Calu3 (cell line): ENCODE data around the gene CDC42SE2. TPM values are rescaled to one million over a fixed set of nuclear protein-coding genes. Genes with fewer than 3 reads are reported as not detected.

Experiments used
- BruUV-seq: library from RNA; stranded (reverse); fragments of 400-500 nt; replicated peaks from 2 replicates; lab custom pipeline; 2021; lab: Mats Ljungman, UMichigan
- CTCF ChIA-PET: fragments of 300-600 bp; sonication (Branson Sonifier 250); formaldehyde crosslinking; loops from one replicate; lab custom pipeline; 2022; ENCODE audit warnings: antibody characterized with exemption; lab: Charles Lee
- DNase-seq: peaks from one replicate; pipeline ENCODE4 v3.0.0; 2022
- H3K27ac Mint-ChIP-seq: one replicate; pipeline ENCODE4 v1.8.0; 2022; ENCODE audit warnings: mixed read lengths; ENCODE audit not compliant: unreplicated experiment
- H3K27me3 Mint-ChIP-seq: one replicate; pipeline ENCODE4 v1.8.0; 2022; ENCODE audit warnings: mixed read lengths; ENCODE audit not compliant: unreplicated experiment
- H3K36me3 Mint-ChIP-seq: one replicate; pipeline ENCODE4 v1.8.0; 2022; ENCODE audit warnings: mild to moderate bottlenecking, moderate library complexity, mixed read lengths; ENCODE audit not compliant: insufficient read depth, unreplicated experiment
- H3K4me1 Mint-ChIP-seq: one replicate; pipeline ENCODE4 v1.8.0; 2022; ENCODE audit warnings: mild to moderate bottlenecking, low read depth, mixed read lengths; ENCODE audit not compliant: unreplicated experiment
- H3K4me3 Mint-ChIP-seq: one replicate; pipeline ENCODE4 v1.8.0; 2022; ENCODE audit warnings: mild to moderate bottlenecking, low read depth, moderate library complexity, mixed read lengths; ENCODE audit not compliant: unreplicated experiment
- H3K9me3 Mint-ChIP-seq: one replicate; pipeline ENCODE4 v1.8.0; 2022; ENCODE audit warnings: low read depth, mixed read lengths; ENCODE audit not compliant: unreplicated experiment
- intact Hi-C: fragments of 100-400 bp; cut with micrococcal nuclease; formaldehyde crosslinking; loops from one replicate; pipeline ENCODE4 v1.10.0; 2022; ENCODE audit not compliant: unreplicated experiment
- total RNA-seq: library from RNA; stranded (reverse); gene quantifications from 2 replicates; pipeline ENCODE4 v1.2.3, GENCODE V29; 2022
- TF ChIP-seq, protein P1 (sequence below): fragments of 200-600 bp; IDR thresholded peaks from one replicate; pipeline ENCODE4 v1.8.0; 2022; ENCODE audit warnings: antibody characterized with exemption; ENCODE audit not compliant: unreplicated experiment

Gene CDC42SE2
- total RNA-seq, 1 experiment from 2014 or later, result 63.9 TPM

DNA sequence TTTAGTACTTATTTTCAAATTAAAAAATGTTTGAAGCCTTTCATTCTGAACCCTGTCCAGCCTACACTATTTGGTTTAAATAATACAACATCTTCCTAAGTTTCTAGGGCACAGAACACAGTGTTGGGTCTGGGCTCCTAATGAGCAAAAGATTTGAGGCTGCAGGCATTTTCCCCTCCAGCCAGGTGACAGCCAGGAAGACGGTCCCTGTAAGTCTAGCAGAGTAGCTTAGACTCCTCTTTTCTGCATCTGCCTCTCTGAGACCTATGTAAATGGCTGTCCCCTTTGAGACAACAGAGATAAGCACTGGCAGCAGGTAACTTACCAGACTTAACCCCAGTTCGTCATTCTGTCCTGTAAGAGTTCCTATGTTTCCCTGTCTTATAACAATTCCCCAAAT is 141.8 kb downstream of the CDC42SE2 start:
- peak overlapping the region; percentile 47 for H3K27ac Mint-ChIP-seq
- no TSS peak for BruUV-seq
- peaks cover 7% of the 10 kb centered on the region for H3K9me3 Mint-ChIP-seq
- TF ChIP-seq, protein P1, sequence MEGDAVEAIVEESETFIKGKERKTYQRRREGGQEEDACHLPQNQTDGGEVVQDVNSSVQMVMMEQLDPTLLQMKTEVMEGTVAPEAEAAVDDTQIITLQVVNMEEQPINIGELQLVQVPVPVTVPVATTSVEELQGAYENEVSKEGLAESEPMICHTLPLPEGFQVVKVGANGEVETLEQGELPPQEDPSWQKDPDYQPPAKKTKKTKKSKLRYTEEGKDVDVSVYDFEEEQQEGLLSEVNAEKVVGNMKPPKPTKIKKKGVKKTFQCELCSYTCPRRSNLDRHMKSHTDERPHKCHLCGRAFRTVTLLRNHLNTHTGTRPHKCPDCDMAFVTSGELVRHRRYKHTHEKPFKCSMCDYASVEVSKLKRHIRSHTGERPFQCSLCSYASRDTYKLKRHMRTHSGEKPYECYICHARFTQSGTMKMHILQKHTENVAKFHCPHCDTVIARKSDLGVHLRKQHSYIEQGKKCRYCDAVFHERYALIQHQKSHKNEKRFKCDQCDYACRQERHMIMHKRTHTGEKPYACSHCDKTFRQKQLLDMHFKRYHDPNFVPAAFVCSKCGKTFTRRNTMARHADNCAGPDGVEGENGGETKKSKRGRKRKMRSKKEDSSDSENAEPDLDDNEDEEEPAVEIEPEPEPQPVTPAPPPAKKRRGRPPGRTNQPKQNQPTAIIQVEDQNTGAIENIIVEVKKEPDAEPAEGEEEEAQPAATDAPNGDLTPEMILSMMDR, result no peak
- intact Hi-C loops, result no loop called here
- DNase-seq, result no peak
- CTCF ChIA-PET, result interaction anchor here (1.1 kb wide), 1 partner anchor 9 kb away, joined by 3 read pairs; no protein-coding TSS in a partner anchor
- H3K27me3 Mint-ChIP-seq, result no peaks in the 10 kb centered on the region
- H3K4me1 Mint-ChIP-seq, result no peaks in the 10 kb centered on the region
- H3K36me3 Mint-ChIP-seq, result peaks cover 23% of the 10 kb centered on the region
- H3K4me3 Mint-ChIP-seq, result no peak overlapping the region

DNA sequence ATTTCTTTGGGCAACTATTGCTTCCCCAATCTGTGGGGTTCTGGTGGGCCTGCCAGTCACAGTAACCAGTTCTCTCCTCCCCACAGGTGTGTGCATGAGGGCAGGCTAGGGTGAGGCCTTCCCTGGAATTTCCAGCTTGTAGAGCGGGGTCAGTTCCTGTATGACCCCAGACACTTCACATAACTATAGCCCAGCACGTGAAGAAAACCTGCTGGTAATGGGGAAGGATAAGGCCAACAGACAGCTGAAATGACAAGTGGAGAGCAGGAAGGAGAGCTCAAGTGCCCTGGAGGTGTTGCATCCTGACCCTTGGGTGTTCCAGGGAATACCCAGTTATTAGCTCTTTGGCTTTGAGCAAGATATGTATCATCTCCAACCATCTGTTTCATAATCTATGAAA is 142.2 kb downstream of the CDC42SE2 start:
- CTCF ChIA-PET, result interaction anchor here (1.1 kb wide), 1 partner anchor 9 kb away, joined by 3 read pairs; no protein-coding TSS in a partner anchor
- H3K27ac Mint-ChIP-seq, result peak overlapping the region; percentile 47
- BruUV-seq, result no TSS peak
- no peaks in the 10 kb centered on the region for H3K4me1 Mint-ChIP-seq
- H3K4me3 Mint-ChIP-seq, result no peak overlapping the region
- peaks cover 19% of the 10 kb centered on the region for H3K36me3 Mint-ChIP-seq
- H3K27me3 Mint-ChIP-seq, result no peaks in the 10 kb centered on the region
- peaks cover 7% of the 10 kb centered on the region for H3K9me3 Mint-ChIP-seq
- intact Hi-C loops, result no loop called here
- TF ChIP-seq, protein P1, result no peak
- no peak for DNase-seq

DNA sequence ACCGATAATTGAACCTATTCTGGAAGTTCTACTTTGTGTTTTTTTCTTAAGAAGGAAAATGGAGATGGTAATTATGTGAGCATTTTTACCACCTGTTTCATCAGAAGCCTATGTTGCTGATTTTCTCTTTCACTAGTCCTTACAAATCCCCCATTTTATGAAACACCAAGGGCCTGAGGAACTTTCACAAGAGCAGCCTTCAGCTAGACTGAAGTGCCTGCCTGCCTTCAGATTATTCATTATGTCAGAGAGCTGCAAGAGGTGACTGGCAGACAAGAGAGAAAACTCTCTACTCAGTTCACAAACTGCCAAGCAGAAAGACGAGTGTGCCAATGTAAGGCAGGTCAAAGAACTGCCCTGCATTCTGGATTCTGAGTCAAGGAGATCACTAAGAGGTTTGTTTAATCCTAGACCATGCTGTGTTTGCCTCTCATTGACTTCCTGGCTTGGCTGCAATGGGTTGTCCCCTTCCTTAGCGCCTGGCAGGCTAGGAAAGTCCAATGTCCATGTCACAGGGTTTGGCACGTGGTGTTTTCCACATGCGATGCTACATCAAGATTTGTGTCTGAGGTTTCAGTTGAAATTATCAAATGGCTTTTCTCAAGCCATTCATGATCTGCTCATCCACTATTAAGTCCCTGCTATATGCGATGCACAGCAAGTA is 143.3 kb downstream of the CDC42SE2 start:
- H3K4me1 Mint-ChIP-seq, result no peaks in the 10 kb centered on the region
- H3K4me3 Mint-ChIP-seq, result no peak overlapping the region
- no peak overlapping the region for H3K27ac Mint-ChIP-seq
- H3K27me3 Mint-ChIP-seq, result no peaks in the 10 kb centered on the region
- H3K36me3 Mint-ChIP-seq, result peaks cover 17% of the 10 kb centered on the region
- H3K9me3 Mint-ChIP-seq, result peaks cover 6% of the 10 kb centered on the region
- TF ChIP-seq, protein P1, result no peak
- BruUV-seq, result no TSS peak
- intact Hi-C loops, result no loop called here
- no peak for DNase-seq
- CTCF ChIA-PET, result interaction anchor here (0.6 kb wide), 1 partner anchor 36 kb away, joined by 3 read pairs; no protein-coding TSS in a partner anchor

DNA sequence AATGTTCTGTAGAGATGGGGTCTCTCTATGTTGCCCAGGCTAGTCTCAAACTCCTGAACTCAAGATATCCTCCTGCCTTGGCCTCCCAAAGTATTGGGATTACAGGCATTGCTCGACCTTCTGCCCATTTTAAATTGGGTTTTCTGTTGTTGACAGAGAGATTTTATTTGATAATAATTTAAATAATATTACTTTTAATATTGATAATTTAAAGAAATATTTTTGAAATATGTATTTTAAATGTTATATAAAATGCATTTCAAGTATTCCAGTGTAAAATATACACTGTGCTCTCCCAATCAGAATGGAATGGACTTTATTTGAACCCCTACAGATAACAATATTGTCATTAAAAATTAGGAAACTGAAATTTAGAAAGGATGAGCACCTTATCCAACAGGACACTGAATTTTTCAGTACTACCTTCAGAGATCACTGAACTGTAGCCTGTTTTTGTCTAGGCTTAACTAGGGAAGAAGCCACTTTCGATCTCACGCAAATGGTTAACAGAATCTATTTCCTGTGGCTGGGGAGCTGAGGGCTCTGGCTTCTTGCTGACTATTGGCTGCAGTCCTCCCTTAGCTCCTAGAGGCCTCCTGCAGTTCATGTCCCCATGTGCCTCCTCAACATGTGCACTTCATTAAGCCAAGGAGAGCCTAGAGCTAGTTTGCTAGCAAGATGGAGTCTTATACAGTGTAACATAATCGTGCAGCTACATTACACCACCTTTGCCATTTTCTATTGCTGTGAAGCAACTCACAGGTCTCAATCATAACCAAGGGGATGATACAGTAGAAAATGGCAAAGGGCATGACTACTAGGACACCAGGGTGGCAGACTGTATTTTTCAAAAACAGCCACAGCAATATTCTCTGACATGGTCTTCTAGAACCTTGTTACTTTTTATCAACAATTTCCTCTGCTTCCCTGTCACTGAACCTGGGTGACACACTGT is 150.0 kb downstream of the CDC42SE2 start:
- intact Hi-C loops, result no loop called here
- H3K4me1 Mint-ChIP-seq, result no peaks in the 10 kb centered on the region
- peaks cover 2% of the 10 kb centered on the region for H3K9me3 Mint-ChIP-seq
- no TSS peak for BruUV-seq
- TF ChIP-seq, protein P1, result no peak
- no peak overlapping the region for H3K27ac Mint-ChIP-seq
- no peaks in the 10 kb centered on the region for H3K27me3 Mint-ChIP-seq
- H3K4me3 Mint-ChIP-seq, result no peak overlapping the region
- CTCF ChIA-PET, result no interaction called here
- no peak for DNase-seq
- H3K36me3 Mint-ChIP-seq, result peaks cover 15% of the 10 kb centered on the region
